HG03342 (cell line): ENCODE data around the gene PTPRM.

Experiments
- ATAC-seq: cut with Tn5 transposase; IDR thresholded peaks from one replicate; pipeline ENCODE4 v1.9.1; 2021; ENCODE audit warnings: mild to moderate bottlenecking, moderate library complexity; ENCODE audit not compliant: unreplicated experiment

PTPRM gene

DNA sequence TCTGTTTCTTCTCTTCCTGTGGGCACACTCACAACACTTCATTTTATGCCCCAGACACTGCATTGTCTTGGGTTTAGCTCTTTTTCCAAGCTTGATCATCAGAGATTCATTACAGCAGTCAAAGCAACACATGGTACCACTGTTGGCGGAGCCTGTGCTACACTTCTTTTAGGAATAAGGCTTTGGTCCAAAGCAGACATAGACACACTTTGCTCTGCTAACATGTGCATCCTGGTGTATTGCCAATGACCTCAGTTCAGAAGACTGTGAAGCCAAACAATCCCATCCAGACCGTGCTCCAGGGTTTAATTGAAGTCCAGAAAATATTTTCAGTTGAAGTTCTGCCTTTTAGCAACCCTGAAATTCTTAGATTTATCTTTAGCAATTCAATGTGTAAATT, 687.5 kb downstream of the PTPRM start:
- no peak for ATAC-seq

DNA sequence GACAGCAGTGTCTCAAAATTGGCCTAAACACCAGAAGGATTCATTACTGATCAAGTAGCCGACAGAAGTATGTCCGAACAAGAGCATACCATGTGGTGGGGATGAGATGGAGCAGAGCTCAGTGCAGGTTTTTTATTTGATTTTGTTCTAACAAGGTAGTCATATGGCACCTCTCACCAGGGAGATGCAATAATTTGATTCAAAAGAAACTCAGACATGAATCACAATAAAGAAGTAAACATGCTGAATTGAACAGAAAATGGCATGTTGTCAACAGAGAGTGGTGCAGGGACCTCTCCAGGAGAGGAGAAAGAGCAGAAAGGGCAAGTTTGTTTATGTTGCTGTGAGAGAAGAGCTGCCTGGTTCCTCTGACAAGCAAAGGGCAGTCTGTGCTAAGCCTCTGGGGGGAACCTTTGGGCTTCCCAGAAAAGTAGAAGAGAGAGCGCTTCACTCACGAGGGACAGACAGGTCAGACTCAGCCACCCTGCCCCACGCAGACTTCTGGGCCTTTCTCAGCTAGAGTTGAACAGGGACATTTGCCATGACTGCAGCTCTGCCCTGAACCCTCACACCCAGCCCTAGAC, 690.8 kb downstream of the PTPRM start:
- ATAC-seq = no peak

GRCh38 chr18:8260319-8260718, 693.2 kb downstream of the PTPRM start:
- no peak for ATAC-seq

- no peak for ATAC-seq
Measured at GRCh38 chr18:8260827-8261226, 693.7 kb downstream of the PTPRM start.

GRCh38 chr18:8261651-8262091, 694.6 kb downstream of the PTPRM start:
- no peak for ATAC-seq

DNA sequence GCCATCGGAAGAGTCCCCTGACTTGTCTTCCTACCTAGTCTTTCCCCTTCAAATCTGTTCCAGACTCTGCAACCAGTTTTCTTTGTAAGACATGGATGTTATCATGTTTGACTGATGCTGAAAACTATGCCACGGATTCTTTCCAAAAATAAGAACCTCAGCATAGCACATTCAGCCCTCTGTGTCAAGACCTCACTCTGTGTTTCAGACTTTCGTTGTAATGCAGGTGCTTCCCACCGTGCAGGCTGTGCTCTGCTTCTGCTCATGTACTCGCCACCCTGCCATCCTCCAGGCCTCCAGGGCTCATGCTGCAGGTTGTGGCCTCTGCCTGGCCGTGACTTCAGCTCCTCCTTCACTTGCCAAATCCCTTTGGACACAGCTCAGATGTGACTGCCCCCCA, 695.1 kb downstream of the PTPRM start:
- no peak for ATAC-seq

DNA sequence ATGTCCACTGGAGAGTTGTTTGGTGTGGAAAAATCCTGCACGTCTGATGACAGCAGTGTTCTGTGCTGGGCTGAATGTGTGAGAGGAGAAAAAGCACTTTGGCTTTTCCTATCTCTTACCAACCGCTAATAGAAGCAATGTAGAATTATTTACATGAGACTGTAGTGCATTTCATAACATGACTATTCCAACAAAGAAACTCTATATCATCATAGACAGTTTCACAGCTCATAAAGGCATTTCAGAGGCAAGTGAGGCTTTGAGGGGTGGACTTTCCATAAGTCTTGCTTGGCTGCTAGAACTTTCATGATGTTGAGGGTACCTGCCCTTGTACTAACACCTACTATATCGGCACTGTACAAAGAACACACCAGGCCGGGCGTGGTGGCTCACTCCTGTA, 697.0 kb downstream of the PTPRM start:
- ATAC-seq = no peak

DNA sequence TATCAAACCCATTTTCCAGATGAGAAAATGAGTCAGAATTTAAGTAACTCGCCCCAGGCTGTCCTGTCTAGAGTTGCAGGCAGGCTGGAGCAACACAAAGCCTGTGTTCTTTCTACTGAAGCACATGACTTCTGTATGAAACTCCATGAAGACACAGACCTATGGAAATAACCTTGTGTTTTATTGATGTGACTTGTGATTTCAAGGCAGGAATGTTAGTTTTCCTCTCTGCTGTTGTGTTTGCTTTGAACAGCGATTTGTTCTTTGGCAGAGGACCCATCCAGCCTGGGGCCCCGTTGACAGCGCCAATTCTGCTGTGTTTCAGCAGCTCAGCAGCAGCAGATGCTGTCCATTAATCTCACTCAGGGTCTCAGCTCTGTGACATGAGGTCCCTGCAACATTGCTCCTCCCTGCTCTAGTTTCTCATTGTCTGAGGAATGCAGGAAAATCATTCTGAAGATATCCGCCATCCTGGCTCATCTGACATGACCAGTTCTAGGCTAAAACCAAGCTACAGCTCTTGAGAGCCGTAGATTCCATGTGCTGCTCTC, 697.8 kb downstream of the PTPRM start:
- ATAC-seq = no peak

DNA sequence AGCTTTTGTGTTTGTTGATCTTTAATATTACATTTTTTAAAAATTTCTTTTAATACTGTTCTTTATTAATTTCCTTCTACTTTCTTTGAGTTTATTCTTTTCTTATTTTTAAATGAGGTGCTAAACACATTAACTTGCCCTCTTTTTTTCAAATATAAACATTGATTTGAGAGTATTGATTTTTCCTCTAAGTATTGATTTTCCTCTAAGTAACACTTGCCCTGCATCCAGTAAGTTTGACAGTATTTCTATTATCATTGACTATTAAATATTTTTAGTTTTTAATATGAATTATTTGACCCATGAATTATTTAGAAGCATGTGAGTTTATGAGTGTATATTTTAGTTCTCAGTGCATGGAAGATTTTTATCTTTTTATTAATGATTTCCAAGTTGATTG, 705.1 kb downstream of the PTPRM start:
- no peak for ATAC-seq

DNA sequence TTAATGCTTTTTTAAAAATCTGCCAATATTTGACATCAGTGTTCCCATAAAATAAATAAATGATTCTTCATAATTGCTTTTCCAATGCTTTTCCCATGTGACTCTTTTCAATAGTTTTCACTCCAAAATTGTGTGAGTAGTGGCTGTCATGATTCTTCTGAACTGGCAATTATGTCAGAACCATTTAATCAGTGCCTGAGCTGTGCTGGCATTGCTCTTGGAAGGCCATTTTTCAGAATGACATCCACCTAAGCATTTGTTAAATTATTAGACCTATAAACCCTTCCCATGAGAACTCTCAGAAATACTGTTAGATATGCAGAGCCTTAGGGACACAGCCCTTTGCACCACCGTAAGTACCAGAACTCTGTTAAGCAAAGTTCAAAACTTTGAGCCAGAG, 707.3 kb downstream of the PTPRM start:
- no peak for ATAC-seq

- ATAC-seq = no peak
Measured at GRCh38 chr18:8276406-8276805, 709.3 kb downstream of the PTPRM start.

- ATAC-seq = no peak
Measured at GRCh38 chr18:8277270-8277669, 710.2 kb downstream of the PTPRM start.

GRCh38 chr18:8279346-8279745, 712.2 kb downstream of the PTPRM start:
- no peak for ATAC-seq

- no peak for ATAC-seq
Measured at GRCh38 chr18:8279781-8280330, 712.7 kb downstream of the PTPRM start.

- ATAC-seq = no peak
Measured at GRCh38 chr18:8283891-8284585, 716.9 kb downstream of the PTPRM start.

- ATAC-seq = no peak
Measured at GRCh38 chr18:8286303-8286702, 719.2 kb downstream of the PTPRM start.

DNA sequence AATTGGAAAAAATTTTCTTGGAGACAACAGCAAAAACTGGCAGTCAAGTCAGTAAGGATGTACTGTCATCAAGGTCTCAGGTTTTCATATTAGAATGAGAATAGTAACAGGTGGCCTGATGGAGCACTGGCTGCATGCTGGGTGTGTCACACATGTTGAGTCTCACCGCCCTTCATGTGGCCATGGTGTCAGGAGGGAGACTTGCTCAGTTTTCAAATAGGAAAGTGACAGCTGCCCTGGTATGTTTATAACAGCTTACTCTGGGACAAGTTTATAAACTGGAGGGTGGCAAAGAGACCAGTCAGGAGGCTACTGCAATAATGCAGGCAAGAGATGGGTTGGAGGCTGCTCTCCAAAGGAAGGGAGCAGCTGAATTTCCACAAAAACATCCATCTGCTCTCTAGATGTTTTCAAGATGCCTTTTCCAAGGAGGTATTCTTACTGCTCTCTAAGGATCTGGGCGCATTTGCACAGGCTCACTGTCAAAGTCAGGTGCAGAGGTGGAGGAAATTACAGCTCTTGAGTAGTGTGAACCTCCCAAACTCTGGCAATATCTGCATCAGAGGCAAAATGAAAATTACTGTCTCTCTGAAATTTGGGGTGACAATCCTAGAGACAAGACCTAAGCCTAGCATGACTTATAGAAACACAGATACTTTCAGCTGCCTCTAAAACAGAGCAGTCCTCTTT, 720.2 kb downstream of the PTPRM start:
- no peak for ATAC-seq

DNA sequence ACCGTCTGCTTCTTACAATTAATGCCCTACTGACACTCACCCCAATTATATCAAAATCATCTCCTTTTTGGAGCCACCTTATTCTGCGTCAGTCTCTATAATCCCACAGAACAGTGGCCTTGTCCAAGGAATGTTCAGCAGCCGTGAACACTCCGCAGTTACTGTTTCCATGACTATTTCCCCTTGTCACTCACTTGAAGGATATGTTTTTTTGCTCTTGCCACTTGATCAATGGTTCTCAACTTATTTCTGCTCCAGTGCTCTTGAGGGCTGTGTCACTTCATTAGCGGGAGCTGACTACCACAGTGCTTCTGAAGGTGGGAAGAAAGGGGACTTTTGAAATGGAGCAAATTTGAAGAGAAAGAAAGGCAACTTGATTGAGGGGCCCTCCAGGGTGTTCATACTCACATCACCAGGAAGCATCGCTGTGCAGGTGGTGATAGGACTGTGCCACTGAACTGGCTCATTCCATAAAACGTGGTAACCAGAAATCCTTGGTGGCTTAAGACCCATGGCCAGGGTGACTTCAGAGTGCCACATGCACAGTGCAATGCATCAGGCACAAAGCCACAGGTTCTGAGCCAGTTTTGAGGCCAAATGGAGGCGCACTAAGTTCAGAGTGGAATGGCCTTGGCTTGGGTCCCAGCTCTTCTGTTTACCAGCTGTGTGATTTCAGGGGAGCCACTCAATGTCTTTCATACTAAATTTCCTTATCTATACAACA, 721.5 kb downstream of the PTPRM start:
- no peak for ATAC-seq

GRCh38 chr18:8290435-8290834, 723.3 kb downstream of the PTPRM start:
- no peak for ATAC-seq

DNA sequence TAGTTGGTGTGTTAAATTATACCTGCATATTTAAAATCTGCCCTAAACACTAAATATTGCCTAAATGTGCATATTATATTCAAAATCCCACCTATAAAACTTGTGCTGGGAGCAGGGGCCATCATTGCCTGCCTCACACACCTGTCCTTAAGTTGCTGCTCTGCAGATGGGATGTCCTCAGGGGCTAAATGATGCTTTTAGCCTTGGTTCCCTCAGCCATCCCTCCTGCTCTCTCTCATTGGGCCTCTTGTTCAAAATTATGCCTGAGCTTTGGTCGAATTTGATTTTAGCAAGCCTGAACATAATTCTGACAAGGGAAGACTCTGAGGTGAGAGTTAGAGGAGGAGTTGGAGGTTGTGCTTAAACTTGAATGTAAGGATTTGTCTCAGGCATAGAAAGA, 723.8 kb downstream of the PTPRM start:
- ATAC-seq = no peak

GRCh38 chr18:8293184-8293583, 726.1 kb downstream of the PTPRM start:
- no peak for ATAC-seq
